ENCODE data around the gene NDUFB7.

DNA sequence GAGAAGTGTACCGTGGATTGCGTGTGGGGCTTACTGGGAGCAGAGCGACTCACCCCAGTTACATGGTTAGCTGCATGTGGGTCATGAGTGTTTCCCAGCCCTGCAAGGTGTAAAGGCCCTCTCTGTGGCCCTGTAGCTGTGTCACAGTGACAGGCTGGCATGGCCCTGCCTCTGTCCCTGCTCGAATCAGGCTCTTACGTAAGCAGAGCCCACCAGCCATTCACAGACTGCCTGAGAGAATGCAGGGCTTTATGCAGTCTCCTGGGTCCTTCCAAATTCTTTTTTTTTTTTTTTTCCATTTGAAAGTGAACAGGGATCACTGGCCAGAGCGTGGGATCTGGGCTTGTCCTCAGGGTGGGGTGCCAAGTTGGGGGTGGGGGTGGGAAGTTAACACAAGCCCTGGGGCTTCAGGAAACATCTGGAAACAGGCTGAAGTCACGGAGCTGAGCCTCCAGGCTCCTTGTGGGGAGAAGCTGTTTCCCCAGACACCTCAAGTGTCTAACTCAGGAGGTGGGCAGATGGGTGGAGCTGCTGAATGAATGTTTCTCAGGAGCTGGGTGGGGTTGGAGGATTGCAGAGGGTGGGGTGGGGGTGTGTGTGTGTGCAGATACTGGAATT is 29.0 kb downstream of the NDUFB7 start:
- TF ChIP-seq, protein P1, sequence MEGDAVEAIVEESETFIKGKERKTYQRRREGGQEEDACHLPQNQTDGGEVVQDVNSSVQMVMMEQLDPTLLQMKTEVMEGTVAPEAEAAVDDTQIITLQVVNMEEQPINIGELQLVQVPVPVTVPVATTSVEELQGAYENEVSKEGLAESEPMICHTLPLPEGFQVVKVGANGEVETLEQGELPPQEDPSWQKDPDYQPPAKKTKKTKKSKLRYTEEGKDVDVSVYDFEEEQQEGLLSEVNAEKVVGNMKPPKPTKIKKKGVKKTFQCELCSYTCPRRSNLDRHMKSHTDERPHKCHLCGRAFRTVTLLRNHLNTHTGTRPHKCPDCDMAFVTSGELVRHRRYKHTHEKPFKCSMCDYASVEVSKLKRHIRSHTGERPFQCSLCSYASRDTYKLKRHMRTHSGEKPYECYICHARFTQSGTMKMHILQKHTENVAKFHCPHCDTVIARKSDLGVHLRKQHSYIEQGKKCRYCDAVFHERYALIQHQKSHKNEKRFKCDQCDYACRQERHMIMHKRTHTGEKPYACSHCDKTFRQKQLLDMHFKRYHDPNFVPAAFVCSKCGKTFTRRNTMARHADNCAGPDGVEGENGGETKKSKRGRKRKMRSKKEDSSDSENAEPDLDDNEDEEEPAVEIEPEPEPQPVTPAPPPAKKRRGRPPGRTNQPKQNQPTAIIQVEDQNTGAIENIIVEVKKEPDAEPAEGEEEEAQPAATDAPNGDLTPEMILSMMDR (IDR thresholded peaks at IDR 0.05), result no peak
- TF ChIP-seq FOXJ3 (CRISPR knock-in tag; IDR thresholded peaks at IDR 0.05) (no peak), RXRA (IDR thresholded peaks at IDR 0.05; ENCODE audit: borderline replicate concordance, low read depth) (no peak)
